ENCODE results near the gene GALNTL6. TPM values are rescaled to one million over a fixed set of nuclear protein-coding genes. Genes with fewer than 3 reads are reported as not detected.

GALNTL6 gene
- total RNA-seq, 1 donor from 2014 or later: 1.7 TPM

- Mint-ChIP-seq H3K9me3 (peaks cover 7% of the 10 kb centered on the region), H3K27me3 (no peaks in the 10 kb centered on the region), H3K4me3 (peak overlapping the region; percentile 48), H3K4me1 (ENCODE audit: unreplicated experiment) (peaks cover 25% of the 10 kb centered on the region), H3K36me3 (no peaks in the 10 kb centered on the region), H3K27ac (peak overlapping the region; percentile 89)
- DNase-seq (ENCODE audit: extremely low spot score, unreplicated experiment): no peak
- no peak for TF ChIP-seq CTCF (conservative IDR thresholded peaks at IDR 0.05)
Measured at GRCh38 chr4:173074501-173074946, 1261.3 kb downstream of the GALNTL6 start.

GRCh38 chr4:173076903-173077634 lies 1263.9 kb downstream of the GALNTL6 start:
- Mint-ChIP-seq H3K36me3 (no peaks in the 10 kb centered on the region), H3K9me3 (no peaks in the 10 kb centered on the region), H3K4me1 (ENCODE audit: unreplicated experiment) (peaks cover 20% of the 10 kb centered on the region), H3K4me3 (no peak overlapping the region), H3K27ac (no peak overlapping the region), H3K27me3 (no peaks in the 10 kb centered on the region)
- no peak for TF ChIP-seq CTCF (conservative IDR thresholded peaks at IDR 0.05)
- no peak for DNase-seq (ENCODE audit: extremely low spot score, unreplicated experiment)

- peaks cover 8% of the 10 kb centered on the region for H3K9me3 Mint-ChIP-seq
- DNase-seq (ENCODE audit: extremely low spot score, unreplicated experiment): no peak
- H3K27me3 Mint-ChIP-seq: no peaks in the 10 kb centered on the region
- H3K36me3 Mint-ChIP-seq: no peaks in the 10 kb centered on the region
- no peaks in the 10 kb centered on the region for H3K4me1 Mint-ChIP-seq (ENCODE audit: unreplicated experiment)
- no peak overlapping the region for H3K4me3 Mint-ChIP-seq
- no peak for TF ChIP-seq CTCF (conservative IDR thresholded peaks at IDR 0.05)
- no peak overlapping the region for H3K27ac Mint-ChIP-seq
Measured at GRCh38 chr4:173088144-173088543, 1274.9 kb downstream of the GALNTL6 start.
